Mesodermal cell (in vitro differentiated cells): ENCODE results near the gene NFATC3.

Experiments
- H3K27ac ChIP-seq: 2 replicates; pipeline ENCODE4 v1.7.0; 2013; ENCODE audit warnings: mild to moderate bottlenecking, low read depth, low read length, moderate library complexity; ENCODE audit not compliant: severe bottlenecking
- H3K36me3 ChIP-seq: 2 replicates; pipeline ENCODE4 v1.7.1; 2013; ENCODE audit warnings: mild to moderate bottlenecking, low read length, moderate library complexity; ENCODE audit not compliant: control insufficient read depth, insufficient read depth
- H3K4me1 ChIP-seq: one replicate; pipeline ENCODE4 v1.7.1; 2013; ENCODE audit warnings: mild to moderate bottlenecking, low read length; ENCODE audit not compliant: insufficient read depth, control insufficient read depth, poor library complexity, severe bottlenecking
- H3K4me3 ChIP-seq: 2 replicates; pipeline ENCODE4 v1.7.0; 2013; ENCODE audit warnings: low read length, control low read depth, mild to moderate bottlenecking; ENCODE audit not compliant: insufficient read depth, poor library complexity, severe bottlenecking; ENCODE audit errors: extremely low read depth
- H3K9me3 ChIP-seq: 2 replicates; pipeline ENCODE4 v1.7.1; 2013; ENCODE audit warnings: mild to moderate bottlenecking, low read length, moderate library complexity; ENCODE audit not compliant: control insufficient read depth
- WGBS, 2 experiments: methylation state at CpG; one replicate each; pipeline ENCODE4 v1.1.5; 2013; ENCODE audit warnings: missing lambda C conversion rate in 2 of 2; ENCODE audit not compliant: insufficient coverage in 2 of 2; 5-methylcytosine and 5-hydroxymethylcytosine counted together

The NFATC3 gene

DNA sequence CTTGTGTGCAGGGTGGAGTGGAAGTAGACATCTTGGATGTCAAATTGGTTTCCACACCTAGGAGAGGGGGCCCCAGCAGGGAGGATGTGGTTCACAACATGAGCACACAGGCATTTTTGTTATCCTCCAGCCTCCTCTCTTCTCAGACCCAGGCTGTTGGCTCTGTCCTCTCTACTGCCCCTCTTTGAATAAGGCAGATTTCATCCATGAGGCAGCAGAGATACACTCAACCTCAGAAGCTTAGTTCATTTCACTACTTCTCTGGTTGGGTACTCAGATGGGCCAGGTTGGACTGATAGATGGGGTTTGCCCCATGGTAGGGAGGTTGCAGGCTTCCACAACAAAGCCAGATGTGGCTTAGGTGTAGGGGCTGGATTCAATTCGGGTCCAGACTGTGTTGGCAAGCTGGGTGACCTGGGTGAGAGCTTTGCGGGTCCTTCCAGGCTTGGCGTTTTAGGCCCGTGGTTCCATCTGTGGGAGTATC, 22.2 kb upstream of the NFATC3 start:
- Histone ChIP-seq H3K9me3 (no peaks in the 10 kb centered on the region), H3K36me3 (peaks cover 32% of the 10 kb centered on the region), H3K27ac (no peak overlapping the region), H3K4me1 (peaks cover 23% of the 10 kb centered on the region), H3K4me3 (no peak overlapping the region)
- WGBS, 2 experiments, result 92 to 96% methylated on average over 4 of the region's 4 CpGs

- peaks cover 20% of the 10 kb centered on the region for H3K36me3 ChIP-seq
- WGBS, 2 experiments, result 50% methylated on average over 2 of the region's 2 CpGs; no CpG with 5 or more reads in 1 of the 2 experiments
- H3K9me3 ChIP-seq, result no peaks in the 10 kb centered on the region
- H3K4me1 ChIP-seq, result peaks cover 23% of the 10 kb centered on the region
- no peak overlapping the region for H3K4me3 ChIP-seq
- peak overlapping the region; percentile 69 for H3K27ac ChIP-seq
Observed at GRCh38 chr16:68064791-68065365, 20.3 kb upstream of the NFATC3 start.

GRCh38 chr16:68065716-68066305, 19.4 kb upstream of the NFATC3 start:
- WGBS, 2 experiments, result 86 to 100% methylated on average over 1 to 2 of the region's 6 CpGs
- Histone ChIP-seq H3K36me3 (peaks cover 25% of the 10 kb centered on the region), H3K27ac (peak overlapping the region; percentile 69), H3K4me1 (peaks cover 28% of the 10 kb centered on the region), H3K9me3 (no peaks in the 10 kb centered on the region), H3K4me3 (no peak overlapping the region)

- H3K4me1 ChIP-seq, result peaks cover 28% of the 10 kb centered on the region
- no peaks in the 10 kb centered on the region for H3K9me3 ChIP-seq
- no CpG with 5 or more reads among the region's 1 CpG for WGBS, 2 experiments
- H3K36me3 ChIP-seq, result peaks cover 28% of the 10 kb centered on the region
- H3K4me3 ChIP-seq, result no peak overlapping the region
- H3K27ac ChIP-seq, result no peak overlapping the region
Observed at GRCh38 chr16:68066763-68067162, 18.4 kb upstream of the NFATC3 start.

DNA sequence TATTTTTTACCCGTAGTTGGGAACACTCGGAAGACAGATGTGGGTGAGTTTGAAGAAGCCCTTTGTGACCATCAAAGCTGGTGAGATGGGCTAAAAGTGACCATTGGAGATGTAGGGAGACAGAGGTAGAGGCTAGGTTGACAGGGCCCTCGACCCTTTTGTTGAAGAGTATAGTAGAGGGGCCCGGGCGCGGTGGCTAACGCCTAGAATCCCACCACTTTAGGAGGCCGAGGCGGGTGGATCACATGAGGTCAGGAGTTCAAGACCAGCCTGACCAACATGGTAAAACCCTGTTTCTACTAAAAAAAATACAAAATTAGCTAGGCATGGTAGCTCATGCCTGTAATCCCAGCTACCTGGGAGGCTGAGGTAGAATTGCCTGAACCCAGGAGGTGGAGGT, 16.2 kb upstream of the NFATC3 start:
- H3K4me1 ChIP-seq, result peaks cover 26% of the 10 kb centered on the region
- no peaks in the 10 kb centered on the region for H3K9me3 ChIP-seq
- no peak overlapping the region for H3K27ac ChIP-seq
- WGBS, 2 experiments, result 94 to 95% methylated on average over 7 to 9 of the region's 9 CpGs
- no peak overlapping the region for H3K4me3 ChIP-seq
- H3K36me3 ChIP-seq, result peaks cover 40% of the 10 kb centered on the region

DNA sequence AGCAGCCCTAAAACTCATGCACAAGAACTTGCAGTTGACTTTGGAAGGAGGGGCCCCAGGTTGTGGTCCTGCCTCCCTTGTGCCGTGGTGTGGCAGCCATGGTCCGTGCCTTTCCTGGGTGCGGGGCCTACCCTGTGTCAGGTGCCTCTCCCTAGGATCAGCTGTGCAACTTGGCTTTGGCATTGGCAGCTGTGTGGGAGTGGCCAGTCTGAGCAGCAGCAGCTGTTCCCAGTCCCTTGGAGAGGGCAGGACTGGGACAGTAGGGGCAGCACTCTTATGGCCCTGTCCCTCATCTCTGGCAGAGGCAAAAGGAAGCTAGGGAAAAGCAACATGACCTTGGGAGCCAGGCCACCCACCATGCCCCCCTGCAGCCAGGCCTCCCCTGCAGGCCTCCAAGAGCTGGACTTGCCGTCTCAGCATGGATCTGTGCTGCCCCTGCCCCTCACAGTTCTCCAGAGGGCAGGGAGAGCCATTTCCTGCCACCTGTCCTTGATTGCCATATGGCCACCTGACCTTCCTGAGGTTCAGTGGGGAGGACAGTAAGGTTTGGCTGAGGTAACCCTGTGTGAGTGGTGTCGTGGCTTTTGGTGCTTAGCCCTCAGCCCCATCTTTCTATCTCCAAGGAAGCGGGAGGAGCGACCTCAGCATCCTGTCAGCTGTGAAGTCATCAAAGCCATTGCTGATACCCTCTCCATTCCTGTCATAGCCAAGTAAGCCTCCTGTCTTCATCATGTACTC, 15.5 kb upstream of the NFATC3 start:
- H3K36me3 ChIP-seq, result peaks cover 44% of the 10 kb centered on the region
- 93 to 95% methylated on average over 7 of the region's 7 CpGs for WGBS, 2 experiments
- peaks cover 19% of the 10 kb centered on the region for H3K4me1 ChIP-seq
- no peak overlapping the region for H3K4me3 ChIP-seq
- H3K27ac ChIP-seq, result no peak overlapping the region
- H3K9me3 ChIP-seq, result no peaks in the 10 kb centered on the region

DNA sequence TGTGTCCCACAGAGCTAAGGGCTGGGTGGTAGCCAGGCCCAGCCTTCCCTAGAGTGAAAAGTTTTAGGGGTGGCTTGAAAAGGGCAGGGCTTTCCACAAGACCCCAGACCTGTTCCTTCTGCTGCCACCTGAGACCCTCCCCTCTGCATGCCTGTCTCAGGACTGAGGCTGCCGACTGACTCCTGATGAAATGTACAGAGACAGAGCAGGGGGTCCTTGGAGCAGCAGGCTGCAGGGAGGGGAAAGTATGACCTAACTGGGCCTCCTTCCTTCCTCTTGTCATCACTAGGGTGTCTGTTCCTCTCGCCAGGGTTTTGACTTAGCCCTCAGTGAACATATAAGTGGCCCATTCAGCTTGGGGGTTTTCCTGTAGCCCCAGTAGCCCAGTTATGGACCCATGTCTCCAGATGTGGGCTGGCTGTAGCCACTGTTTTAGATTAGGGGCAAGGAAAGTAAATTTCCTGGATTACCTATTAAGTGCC, 14.9 kb upstream of the NFATC3 start:
- peaks cover 14% of the 10 kb centered on the region for H3K4me1 ChIP-seq
- no peak overlapping the region for H3K4me3 ChIP-seq
- no peaks in the 10 kb centered on the region for H3K9me3 ChIP-seq
- H3K36me3 ChIP-seq, result peaks cover 49% of the 10 kb centered on the region
- WGBS, 2 experiments, result 100% methylated on average over 1 to 2 of the region's 2 CpGs
- H3K27ac ChIP-seq, result no peak overlapping the region

DNA sequence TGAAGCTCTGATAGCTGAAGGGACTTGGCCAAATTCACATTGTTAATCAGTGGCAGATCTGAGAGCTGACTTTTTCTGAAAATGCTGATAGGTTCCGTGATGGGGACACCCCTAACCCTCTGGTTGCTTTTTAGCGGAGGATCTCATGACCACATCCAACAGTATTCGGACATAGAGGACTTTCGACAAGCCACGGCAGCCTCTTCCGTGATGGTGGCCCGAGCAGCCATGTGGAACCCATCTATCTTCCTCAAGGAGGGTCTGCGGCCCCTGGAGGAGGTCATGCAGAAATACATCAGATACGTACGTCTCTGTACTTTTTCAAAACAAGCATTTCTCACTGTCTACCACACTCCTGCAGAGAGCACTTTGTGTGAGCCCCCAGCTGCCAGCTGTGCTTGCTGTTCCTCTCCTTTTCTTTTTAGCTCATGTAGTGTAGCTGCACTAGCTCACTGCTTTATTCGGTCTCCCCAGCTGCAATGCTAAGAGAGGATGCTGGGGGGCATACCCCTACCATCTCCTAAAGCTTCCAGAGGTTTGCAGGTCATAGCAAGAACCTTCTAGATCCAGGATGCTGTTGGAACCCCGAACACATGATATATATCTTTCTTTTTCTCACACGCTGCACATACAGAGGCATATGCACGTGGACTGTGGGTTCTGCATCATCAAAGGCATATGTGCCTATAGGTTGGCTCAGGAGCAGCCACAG, 14.2 kb upstream of the NFATC3 start:
- peaks cover 56% of the 10 kb centered on the region for H3K36me3 ChIP-seq

DNA sequence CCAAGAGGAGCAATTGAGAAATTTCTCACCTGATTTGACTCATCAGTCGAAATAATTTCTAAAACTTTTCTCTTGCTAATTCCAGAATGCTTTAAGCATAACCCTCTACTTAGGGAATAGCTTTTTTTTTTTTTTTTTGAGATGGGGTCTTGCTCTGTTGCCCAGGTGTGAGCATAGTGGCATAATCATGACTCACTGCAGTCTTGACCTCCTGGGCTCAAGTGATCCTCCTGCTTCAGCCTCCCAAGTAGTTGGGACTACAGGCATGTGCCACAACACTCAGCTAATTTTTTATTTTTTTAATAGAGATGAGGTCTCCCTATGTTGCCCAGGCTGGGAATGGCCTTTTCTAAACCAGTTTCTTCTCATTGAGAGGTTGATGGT, 13.7 kb upstream of the NFATC3 start:
- WGBS, 2 experiments, result 83% methylated on average over 1 of the region's 1 CpG; no CpG with 5 or more reads in 1 of the 2 experiments
- H3K36me3 ChIP-seq, result peaks cover 54% of the 10 kb centered on the region

More for the DNA sequence above, 14.2 kb upstream of the NFATC3 start:
- 93 to 96% methylated on average over 13 to 14 of the region's 14 CpGs for WGBS, 2 experiments
- Histone ChIP-seq H3K4me3 (no peak overlapping the region), H3K27ac (no peak overlapping the region), H3K4me1 (peaks cover 9% of the 10 kb centered on the region), H3K9me3 (no peaks in the 10 kb centered on the region)

DNA sequence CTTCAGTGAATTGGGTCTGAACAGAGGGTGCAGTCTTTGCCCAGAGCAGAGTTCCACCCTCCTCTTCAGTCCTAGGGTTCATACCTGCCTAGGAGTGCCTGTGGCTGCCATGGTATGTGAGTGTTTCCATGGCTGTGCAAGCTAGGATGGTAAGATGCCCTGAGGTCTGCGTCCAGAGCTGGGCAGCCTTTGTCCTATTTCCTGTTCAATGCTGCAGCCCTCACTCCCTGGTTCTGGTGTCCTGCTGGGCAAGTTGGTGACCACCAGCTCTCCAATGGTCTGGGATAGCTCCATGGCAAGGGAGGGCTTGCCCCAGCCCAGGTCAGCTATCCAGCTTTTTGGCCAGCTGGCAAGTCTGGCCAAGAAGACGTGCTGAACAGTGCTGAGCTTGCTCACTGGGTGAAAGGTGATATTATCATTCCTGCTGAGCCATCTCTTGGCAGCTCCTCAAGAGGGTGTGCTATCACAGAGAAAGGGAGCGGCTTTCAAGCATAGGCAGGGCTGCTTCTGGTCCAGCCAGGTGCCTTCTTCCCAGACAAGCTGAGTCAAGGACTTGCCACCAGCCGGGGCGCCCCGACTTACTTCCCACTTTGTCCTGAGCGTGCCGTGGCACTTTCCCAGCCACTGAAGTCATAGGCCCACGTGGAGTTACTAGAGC, 13.0 kb upstream of the NFATC3 start:
- Histone ChIP-seq H3K4me1 (peaks cover 6% of the 10 kb centered on the region), H3K9me3 (no peaks in the 10 kb centered on the region), H3K36me3 (peaks cover 58% of the 10 kb centered on the region), H3K4me3 (no peak overlapping the region), H3K27ac (no peak overlapping the region)
- 95 to 96% methylated on average over 6 to 7 of the region's 9 CpGs for WGBS, 2 experiments

More for the DNA sequence above, 13.7 kb upstream of the NFATC3 start:
- H3K4me3 ChIP-seq, result no peak overlapping the region
- H3K4me1 ChIP-seq, result peaks cover 6% of the 10 kb centered on the region
- no peak overlapping the region for H3K27ac ChIP-seq
- H3K9me3 ChIP-seq, result no peaks in the 10 kb centered on the region
